HG03469 (cell line): Measurements from ENCODE around the gene PVR.

ENCODE experiments used
- ATAC-seq: cut with Tn5 transposase; IDR thresholded peaks from one replicate; pipeline ENCODE4 v1.9.1; 2021; ENCODE audit warnings: mild to moderate bottlenecking, moderate library complexity, moderate number of reproducible peaks; ENCODE audit not compliant: unreplicated experiment

Gene PVR

GRCh38 chr19:44644402-44645016 is 799 bp downstream of the PVR start:
- no peak for ATAC-seq

- no peak for ATAC-seq
These were observed 1.8 kb downstream of the PVR start for GRCh38 chr19:44645407-44646048.

DNA sequence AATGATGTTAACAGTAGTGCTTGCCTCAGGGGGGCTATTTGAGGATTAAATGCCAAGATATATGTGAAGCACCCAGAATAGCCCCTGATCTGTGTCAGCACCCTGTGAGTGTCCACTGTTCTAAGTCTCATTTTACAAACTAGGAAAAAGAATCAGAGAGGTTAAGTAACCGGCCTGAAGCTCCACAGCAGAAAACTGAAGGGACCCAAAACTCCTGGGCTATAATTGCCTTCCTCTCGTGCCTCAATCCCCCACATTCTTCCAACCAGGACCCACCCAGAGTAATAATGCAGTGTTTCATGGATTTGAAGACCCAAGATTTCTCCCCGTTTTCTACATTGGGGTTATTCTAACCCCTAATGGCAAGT is 2.3 kb downstream of the PVR start:
- no peak for ATAC-seq

- ATAC-seq: no peak
These were observed 3.4 kb downstream of the PVR start for GRCh38 chr19:44647144-44647543.

- ATAC-seq: no peak
These were observed 5.0 kb downstream of the PVR start for GRCh38 chr19:44648631-44649251.

DNA sequence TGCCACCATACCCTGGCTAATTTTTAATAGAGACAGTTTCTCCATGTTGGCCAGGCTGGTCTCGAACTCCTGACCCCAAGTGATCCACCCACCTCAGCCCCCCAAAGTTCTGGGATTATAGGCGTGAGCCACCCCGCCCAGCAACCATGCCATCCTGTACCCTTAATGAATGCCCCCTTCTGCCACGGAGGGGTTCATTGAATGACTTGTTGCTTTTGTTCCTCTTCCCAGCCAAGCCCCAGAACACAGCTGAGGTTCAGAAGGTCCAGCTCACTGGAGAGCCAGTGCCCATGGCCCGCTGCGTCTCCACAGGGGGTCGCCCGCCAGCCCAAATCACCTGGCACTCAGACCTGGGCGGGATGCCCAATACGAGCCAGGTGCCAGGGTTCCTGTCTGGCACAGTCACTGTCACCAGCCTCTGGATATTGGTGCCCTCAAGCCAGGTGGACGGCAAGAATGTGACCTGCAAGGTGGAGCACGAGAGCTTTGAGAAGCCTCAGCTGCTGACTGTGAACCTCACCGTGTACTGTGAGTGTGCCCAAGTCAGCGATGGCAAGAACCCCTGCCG is 6.0 kb downstream of the PVR start:
- no peak for ATAC-seq

DNA sequence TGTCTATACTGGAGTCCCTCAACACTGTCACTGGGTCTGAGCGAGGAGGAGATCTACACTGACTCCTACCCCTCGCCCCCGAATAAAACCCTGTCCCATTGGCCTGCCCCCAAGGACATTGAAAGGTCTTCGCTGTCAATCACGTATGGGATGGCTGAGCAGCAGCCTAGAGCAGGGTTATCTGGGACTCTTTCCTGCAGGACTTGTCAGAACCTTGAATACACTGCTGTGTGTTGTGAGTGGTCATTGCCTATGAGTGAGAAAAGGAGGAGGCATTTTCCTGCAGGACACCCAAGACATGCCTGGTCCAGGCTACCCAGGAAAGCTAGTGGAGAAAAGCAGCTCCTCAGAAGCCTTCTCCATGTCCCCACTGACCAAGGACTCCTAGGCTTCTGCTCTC is 9.6 kb downstream of the PVR start:
- ATAC-seq: no peak

DNA sequence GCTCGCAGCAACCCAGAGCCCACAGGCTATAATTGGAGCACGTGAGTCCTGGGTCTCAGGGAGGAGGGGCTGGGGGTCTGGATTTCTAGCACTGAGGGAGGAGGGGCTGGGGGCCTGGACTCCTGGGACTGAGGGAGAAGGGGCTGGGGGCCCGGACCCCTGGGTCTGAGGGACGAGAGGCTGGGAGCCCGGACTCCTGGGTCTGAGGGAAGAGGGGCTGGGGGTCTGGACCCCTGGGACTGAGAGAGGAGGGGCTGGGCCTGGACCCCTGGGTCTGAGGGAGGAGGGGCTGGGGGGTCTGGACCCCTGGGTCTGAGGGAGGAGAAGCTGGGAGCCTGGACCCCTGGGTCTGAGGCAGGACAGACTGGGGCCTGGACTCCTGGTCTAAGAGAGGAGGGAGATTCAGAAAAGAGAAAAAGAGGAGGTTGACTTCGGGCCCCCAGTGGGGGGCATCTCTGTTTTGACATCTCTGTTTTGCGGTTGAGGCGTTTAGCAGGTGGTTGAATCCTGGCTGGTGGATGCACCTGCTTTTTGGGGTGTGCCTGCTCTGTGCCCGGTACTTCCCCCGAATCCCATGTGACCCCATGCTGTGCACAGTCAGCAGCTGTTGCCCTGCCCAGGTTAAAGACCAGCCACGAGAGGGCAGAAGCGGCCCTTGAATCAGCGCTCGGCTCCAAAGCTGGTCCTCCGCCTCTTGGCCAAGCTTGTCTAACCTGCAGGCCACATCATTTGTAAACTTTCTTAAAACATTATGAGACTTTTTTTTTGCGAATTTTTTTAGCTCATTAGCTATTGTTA is 10.5 kb downstream of the PVR start:
- ATAC-seq: no peak

GRCh38 chr19:44657211-44657921 is 13.7 kb downstream of the PVR start:
- ATAC-seq: no peak

- ATAC-seq: no peak
These were observed 14.5 kb downstream of the PVR start for GRCh38 chr19:44658069-44658733.

DNA sequence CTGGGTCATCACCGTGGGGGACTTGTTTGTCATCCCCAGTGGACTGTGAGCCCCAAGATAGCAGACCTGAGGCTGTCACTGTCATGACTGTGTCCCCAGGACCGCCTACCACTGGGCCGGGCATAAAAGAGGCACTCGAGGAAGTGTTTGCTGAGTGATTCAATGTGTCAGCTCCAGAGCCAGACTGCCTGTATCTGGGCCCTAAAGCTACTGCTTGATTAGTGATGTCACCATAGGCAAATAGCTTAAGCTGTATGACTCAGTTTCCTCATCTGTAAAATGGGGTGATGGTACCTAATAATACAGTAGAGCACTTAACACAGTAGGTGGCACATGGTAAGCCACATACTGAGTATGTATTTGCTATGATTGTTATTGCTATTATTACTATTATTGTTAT is 16.4 kb downstream of the PVR start:
- no peak for ATAC-seq

GRCh38 chr19:44661205-44661604 is 17.5 kb downstream of the PVR start:
- ATAC-seq: no peak

DNA sequence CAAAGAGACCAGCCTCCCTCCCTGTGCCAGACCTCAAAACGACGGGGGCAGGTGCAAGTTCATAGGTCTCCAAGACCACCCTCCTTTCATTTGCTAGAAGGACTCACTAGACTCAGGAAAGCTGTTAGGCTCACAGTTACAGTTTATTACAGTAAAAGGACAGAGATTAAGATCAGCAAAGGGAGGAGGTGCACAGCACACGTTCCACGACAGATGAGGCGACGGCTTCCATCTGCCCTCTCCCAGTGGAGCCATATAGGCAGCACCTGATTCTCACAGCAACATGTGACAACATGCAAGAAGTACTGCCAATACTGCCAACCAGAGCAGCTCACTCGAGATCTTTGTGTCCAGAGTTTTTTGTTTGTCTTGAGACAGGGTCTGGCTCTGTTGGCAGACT is 18.2 kb downstream of the PVR start:
- ATAC-seq: no peak

- no peak for ATAC-seq
These were observed 19.1 kb downstream of the PVR start for GRCh38 chr19:44662691-44663385.

- ATAC-seq: no peak
These were observed 20.3 kb downstream of the PVR start for GRCh38 chr19:44663996-44664395.

DNA sequence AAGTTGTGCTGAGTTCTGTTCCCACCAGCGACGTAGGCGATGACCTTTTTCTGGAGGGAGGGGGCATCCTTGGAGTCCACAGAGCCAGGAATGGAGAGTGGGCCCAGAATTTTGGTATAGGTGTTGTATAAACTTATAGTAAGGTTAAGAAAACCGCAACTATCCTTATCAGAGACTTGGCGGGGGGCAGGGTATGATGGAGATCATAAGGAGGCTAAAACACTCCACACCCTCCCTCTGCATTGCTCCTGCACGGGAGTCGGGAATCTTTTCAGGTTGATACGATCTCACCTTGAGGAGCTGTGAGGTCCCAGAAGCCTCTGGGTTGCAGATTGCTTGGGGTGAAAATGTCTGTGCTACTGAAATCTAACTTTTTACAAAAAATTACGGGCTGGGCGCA is 21.3 kb downstream of the PVR start:
- ATAC-seq: no peak

DNA sequence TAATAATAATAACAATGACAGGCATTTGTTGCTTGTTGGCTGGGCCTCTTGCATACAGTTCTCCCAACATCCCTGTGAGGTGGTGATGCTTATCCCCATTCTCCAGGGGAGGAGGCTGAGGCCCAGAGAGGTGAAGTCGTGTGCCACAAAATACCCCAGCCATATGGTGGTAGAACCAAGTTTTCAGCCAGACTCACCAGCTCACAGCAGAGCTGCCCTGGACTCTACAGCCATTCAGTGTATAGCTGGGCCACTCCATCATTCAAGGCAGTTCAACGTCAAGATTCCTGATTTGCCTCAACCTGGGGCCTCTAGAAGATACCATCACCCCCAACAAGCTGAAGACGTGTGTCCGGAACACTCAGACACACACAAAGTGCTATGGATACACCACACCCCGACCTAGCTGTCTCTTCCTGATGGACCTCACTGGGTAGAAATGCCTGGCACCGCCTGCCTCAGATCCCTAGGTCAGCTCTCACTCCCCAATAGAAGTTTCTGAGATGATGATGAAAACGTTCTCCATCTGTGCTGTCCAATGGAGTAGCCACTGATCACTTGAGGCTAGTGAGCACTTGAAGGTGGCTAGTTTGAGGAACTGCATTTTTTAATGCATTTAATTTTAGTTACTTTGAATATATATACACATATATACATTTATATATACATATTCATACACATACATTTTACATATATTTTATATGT is 23.3 kb downstream of the PVR start:
- ATAC-seq: no peak

GRCh38 chr19:44668985-44669764 is 25.5 kb downstream of the PVR start:
- no peak for ATAC-seq
